GM12875 (cell line): ENCODE measurements around the gene PCDH17.

Source experiments
- H3K4me3 ChIP-seq: one replicate; pipeline ENCODE4 v1.5.1; 2011; ENCODE audit warnings: low read depth, low read length, control low read depth
- TF ChIP-seq, protein P1 (sequence below): IDR thresholded peaks from 2 replicates; pipeline ENCODE4 v1.5.1; 2011; ENCODE audit warnings: low read depth, mild to moderate bottlenecking, control low read depth, inconsistent platforms, low read length, moderate library complexity, borderline replicate concordance; ENCODE audit not compliant: insufficient read depth

The PCDH17 gene

DNA sequence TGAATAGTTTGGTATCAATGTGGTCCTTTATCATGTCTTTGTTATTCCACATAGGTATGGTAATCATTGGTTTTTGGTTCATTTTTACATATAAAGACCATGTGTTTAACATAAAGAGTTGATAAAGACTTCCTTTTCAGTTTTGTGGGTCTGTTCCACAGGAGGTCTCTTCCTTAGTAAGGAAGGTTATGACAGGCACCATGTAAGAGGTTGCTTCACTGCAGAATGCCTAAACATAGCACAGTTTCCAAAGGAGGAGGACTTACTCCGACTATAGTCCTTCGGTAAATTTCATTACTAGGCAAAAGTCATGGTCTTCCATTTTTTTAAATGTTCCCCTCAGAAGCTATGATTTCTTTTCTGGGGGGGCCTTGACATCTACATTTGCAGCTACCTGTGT lies 27.1 kb upstream of the PCDH17 start:
- TF ChIP-seq, protein P1, sequence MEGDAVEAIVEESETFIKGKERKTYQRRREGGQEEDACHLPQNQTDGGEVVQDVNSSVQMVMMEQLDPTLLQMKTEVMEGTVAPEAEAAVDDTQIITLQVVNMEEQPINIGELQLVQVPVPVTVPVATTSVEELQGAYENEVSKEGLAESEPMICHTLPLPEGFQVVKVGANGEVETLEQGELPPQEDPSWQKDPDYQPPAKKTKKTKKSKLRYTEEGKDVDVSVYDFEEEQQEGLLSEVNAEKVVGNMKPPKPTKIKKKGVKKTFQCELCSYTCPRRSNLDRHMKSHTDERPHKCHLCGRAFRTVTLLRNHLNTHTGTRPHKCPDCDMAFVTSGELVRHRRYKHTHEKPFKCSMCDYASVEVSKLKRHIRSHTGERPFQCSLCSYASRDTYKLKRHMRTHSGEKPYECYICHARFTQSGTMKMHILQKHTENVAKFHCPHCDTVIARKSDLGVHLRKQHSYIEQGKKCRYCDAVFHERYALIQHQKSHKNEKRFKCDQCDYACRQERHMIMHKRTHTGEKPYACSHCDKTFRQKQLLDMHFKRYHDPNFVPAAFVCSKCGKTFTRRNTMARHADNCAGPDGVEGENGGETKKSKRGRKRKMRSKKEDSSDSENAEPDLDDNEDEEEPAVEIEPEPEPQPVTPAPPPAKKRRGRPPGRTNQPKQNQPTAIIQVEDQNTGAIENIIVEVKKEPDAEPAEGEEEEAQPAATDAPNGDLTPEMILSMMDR = no peak
- H3K4me3 ChIP-seq = no peak overlapping the region

DNA sequence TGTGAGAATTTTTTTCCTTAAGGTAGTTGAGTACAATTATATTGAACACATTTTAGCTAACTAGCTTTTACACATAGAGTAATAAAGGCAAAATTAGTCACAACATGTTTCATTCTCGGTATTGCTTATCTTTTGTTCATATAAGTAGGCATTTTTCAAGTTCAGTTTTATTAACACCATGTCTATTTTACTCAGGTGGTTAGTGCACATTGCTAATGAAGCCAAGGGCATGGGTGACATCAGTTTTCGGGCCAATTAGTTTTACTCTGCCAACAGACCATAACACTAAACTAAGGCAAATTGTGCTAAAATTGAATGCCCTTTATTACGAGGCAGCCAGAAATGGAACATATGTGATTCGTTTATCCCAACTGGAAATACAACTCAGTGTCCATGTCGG lies 19.6 kb upstream of the PCDH17 start:
- H3K4me3 ChIP-seq = no peak overlapping the region
- TF ChIP-seq, protein P1 = no peak

DNA sequence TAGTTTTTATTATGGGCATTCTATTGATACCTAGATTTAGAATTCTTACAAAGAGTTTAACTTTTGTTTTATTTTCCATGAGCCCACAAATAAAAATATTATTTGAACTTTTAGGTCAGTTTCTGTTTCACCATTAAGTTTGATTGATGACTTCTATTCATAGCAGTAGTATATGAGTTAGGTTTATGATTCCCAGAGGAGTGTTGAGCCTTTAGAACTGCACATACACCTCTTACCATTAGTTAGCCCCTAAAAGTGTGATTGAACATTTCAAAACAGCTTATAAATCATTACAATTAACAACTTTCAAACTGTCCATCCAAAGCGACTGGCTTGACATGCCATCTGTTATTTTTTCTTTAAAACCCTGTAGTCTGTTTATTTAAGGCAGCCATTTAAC lies 19.0 kb upstream of the PCDH17 start:
- H3K4me3 ChIP-seq = no peak overlapping the region
- TF ChIP-seq, protein P1 = no peak

DNA sequence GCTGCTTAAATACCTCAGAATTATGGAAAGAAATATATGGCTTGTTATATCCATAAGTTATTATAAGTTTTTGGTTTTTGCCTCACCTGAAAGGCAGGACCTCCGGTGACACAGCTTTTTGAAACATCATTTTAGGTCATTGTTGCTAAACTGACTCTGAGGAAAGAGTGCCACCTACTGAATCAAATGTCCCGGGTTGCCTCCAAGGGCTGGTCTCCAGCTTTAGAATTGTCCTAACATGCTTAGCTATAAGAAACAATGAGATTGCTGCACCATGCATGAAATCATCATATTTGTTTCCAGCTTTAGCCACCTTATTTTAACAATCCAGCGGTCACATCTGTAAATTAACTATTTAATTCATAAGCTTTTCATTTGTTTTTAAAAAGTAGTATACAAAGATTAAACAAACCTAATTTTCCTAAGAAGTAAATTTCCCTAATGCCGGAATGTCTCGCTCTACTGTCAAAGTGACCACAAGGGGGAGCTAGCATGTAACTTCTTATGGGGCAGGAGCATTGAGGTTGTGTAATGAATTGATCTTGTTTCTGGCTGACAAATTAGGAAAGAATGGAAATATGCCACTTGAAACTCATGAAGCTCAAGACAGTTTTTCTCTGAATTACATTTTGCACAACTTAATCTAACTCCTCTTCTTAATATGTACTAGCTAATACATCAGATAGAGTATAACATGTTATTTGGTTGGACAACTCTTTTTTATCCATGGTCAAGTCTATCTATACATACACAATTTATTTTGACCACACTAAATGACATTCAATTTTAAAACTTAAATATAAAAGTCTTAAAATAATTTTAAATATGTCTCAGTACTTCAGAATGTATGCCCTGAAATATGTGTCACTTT lies 6.7 kb upstream of the PCDH17 start:
- TF ChIP-seq, protein P1 = peak; percentile 61; the same call in 1 of the 2 replicates
- H3K4me3 ChIP-seq = no peak overlapping the region

DNA sequence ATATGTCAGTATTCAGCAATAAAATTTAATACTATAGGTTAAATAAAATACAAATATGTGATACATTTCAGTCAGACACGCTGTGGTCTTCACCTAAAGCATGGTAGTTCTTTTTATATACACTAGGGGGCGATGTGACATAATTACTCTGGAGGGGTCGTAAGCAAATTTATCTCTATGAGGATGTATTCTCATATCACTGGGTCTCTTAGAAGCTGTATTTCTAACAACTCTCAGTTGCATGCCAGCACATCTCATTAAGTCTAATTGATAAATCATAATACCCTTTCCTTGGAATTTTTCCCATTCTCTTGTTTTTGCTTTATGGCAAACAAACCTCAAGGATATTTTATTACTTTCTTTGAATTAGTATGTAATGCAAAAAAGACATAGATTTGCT lies 3.9 kb upstream of the PCDH17 start:
- TF ChIP-seq, protein P1 = peak; percentile 15; the same call in 1 of the 2 replicates
- no peak overlapping the region for H3K4me3 ChIP-seq

DNA sequence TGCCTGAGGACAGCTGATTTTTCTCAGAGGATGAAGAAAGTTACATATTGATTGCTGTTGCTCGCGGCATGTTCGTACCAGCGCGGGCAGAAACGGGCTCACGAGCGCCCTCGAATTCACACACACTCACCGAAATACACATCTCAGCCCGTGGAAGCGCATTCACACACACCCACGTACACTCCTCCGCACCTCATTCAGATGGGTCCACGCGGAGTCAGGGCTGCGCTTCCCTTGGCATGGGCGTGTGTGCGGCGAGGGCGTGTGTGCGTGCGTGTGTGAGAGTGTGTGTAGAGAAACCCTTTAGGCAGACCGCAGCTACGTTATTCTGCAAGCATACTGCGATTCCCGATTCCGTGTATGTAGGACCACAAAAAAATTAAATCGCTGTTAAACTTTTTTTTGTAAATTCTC lies 2.1 kb upstream of the PCDH17 start:
- TF ChIP-seq, protein P1 = no peak

DNA sequence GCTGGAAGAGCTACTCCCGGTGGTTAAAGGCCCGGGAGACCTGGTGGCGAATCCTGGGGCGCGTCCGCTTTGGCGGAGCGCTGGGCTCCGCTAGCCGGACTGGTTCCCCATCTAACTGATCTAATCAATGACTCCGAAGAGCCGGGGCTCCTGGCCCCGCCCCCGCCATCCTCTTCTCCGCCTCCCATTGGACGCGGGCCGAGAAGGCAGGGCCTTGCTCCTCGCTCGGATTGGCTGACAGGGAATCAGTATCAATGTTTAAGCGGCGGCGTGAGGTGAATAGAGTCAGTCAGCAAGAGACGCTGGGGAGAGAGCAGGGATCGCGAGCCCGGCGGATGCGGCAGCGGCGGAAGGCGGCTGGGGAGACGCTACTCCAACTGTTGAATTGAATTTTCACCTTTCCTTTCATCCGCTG lies 1.7 kb upstream of the PCDH17 start:
- TF ChIP-seq, protein P1 = no peak
- no peak overlapping the region for H3K4me3 ChIP-seq

More for the DNA sequence above, 2.1 kb upstream of the PCDH17 start:
- no peak overlapping the region for H3K4me3 ChIP-seq
